GM23338 (cell line): ENCODE results near the gene TGFBR3. TPM values are rescaled to one million over a fixed set of nuclear protein-coding genes. Genes with fewer than 3 reads are reported as not detected.

ENCODE experiments used
- ATAC-seq: fragments of 200-7000 bp; cut with Tn5 transposase; 3 replicates; pipeline ENCODE4 v1.9.1; 2020
- DNase-seq: peaks from one replicate; pipeline ENCODE4 v3.0.0-alpha.2; 2015; ENCODE audit warnings: low spot score
- H2AFZ ChIP-seq: fragments of 200-600 bp; sonication (generic); 2 replicates; pipeline ENCODE4 v1.8.0; 2016; ENCODE audit warnings: antibody characterized with exemption, mild to moderate bottlenecking, moderate library complexity
- H3F3A ChIP-seq: fragments of 200-600 bp; sonication (generic); replicated peaks from 2 replicates; pipeline ENCODE4 v1.8.0; 2017; ENCODE audit warnings: antibody characterized with exemption, mixed run types, low read depth
- H3K27ac ChIP-seq: fragments of 200-600 bp; sonication (generic); 2 replicates; pipeline ENCODE4 v1.6.1; 2016; ENCODE audit warnings: low read depth
- H3K27me3 ChIP-seq: fragments of 200-600 bp; sonication (generic); 2 replicates; pipeline ENCODE4 v1.8.0; 2016; ENCODE audit warnings: mild to moderate bottlenecking, mixed run types, moderate library complexity; ENCODE audit not compliant: insufficient read depth
- H3K36me3 ChIP-seq: fragments of 200-600 bp; sonication (generic); 2 replicates; pipeline ENCODE4 v1.8.0; 2016; ENCODE audit warnings: mild to moderate bottlenecking; ENCODE audit not compliant: insufficient read depth
- H3K4me1 ChIP-seq: fragments of 200-600 bp; sonication (generic); 2 replicates; pipeline ENCODE4 v1.8.0; 2016; ENCODE audit warnings: mild to moderate bottlenecking, moderate library complexity; ENCODE audit not compliant: insufficient read depth
- H3K4me2 ChIP-seq: fragments of 200-600 bp; sonication (generic); 2 replicates; pipeline ENCODE4 v1.7.1; 2017; ENCODE audit warnings: mixed run types
- H3K4me3 ChIP-seq: fragments of 200-600 bp; sonication (generic); 2 replicates; pipeline ENCODE4 v1.6.1; 2016; ENCODE audit warnings: mixed run types
- H3K79me2 ChIP-seq: fragments of 200-600 bp; sonication (generic); replicated peaks from 2 replicates; pipeline ENCODE4 v1.8.0; 2017; ENCODE audit warnings: mild to moderate bottlenecking; ENCODE audit not compliant: insufficient read depth
- H3K9me2 ChIP-seq: fragments of 200-600 bp; sonication (generic); 2 replicates; pipeline ENCODE4 v1.8.0; 2017; ENCODE audit not compliant: insufficient read depth
- H4K20me1 ChIP-seq: fragments of 200-600 bp; sonication (generic); replicated peaks from 2 replicates; pipeline ENCODE4 v1.8.0; 2017; ENCODE audit warnings: mild to moderate bottlenecking; ENCODE audit not compliant: insufficient read depth
- H3K27ac Mint-ChIP-seq: 2 replicates; pipeline ENCODE4 v1.8.0; 2020; ENCODE audit warnings: inconsistent platforms, mild to moderate bottlenecking, moderate library complexity, mixed read lengths
- H3K27me3 Mint-ChIP-seq: 3 replicates; pipeline ENCODE4 v1.8.0; 2022; ENCODE audit warnings: low read depth, mild to moderate bottlenecking, moderate library complexity, mixed read lengths, inconsistent platforms; ENCODE audit not compliant: insufficient read depth, poor library complexity
- H3K36me3 Mint-ChIP-seq: 3 replicates; pipeline ENCODE4 v1.8.0; 2021; ENCODE audit warnings: low read depth, mild to moderate bottlenecking, inconsistent platforms, moderate library complexity, mixed read lengths
- H3K4me1 Mint-ChIP-seq: 3 replicates; pipeline ENCODE4 v1.8.0; 2020; ENCODE audit warnings: mild to moderate bottlenecking, inconsistent platforms, mixed read lengths
- H3K4me3 Mint-ChIP-seq: 3 replicates; pipeline ENCODE4 v1.8.0; 2021; ENCODE audit warnings: moderate library complexity, mild to moderate bottlenecking, inconsistent platforms, mixed read lengths
- H3K9me3 Mint-ChIP-seq: 3 replicates; pipeline ENCODE4 v1.8.0; 2020; ENCODE audit warnings: moderate library complexity, mild to moderate bottlenecking, inconsistent platforms, mixed read lengths
- CREB1 ChIP-seq: fragments of 250-450 bp; sonication (Bioruptor Pico); IDR thresholded peaks from 2 replicates; pipeline ENCODE4 v1.5.0; 2020; ENCODE audit warnings: low read depth, mild to moderate bottlenecking, moderate library complexity
- CTCF ChIP-seq, 2 experiments: fragments of 200-600 bp in 1 of 2; sonication (generic) in 1 of 2; conservative IDR thresholded peaks; 2 replicates each; pipeline versions ENCODE4 v1.5.1 to v1.6.1; 2016 to 2017; ENCODE audit warnings: antibody characterized with exemption in 2 of 2, low read depth in 2 of 2, mild to moderate bottlenecking in 2 of 2, moderate library complexity in 1 of 2
- ETS1 ChIP-seq: IDR thresholded peaks from 2 replicates; pipeline ENCODE4 v1.6.1; 2016; ENCODE audit warnings: antibody characterized with exemption
- EZH2 ChIP-seq: fragments of 200-600 bp; sonication (generic); IDR thresholded peaks from one replicate; pipeline ENCODE4 v1.8.0; 2017; ENCODE audit warnings: antibody characterized with exemption, mild to moderate bottlenecking, low read depth; ENCODE audit not compliant: unreplicated experiment
- EZH2phosphoT487 ChIP-seq: fragments of 200-600 bp; sonication (generic); IDR thresholded peaks from one replicate; pipeline ENCODE4 v1.8.1; 2018; ENCODE audit warnings: antibody characterized with exemption; ENCODE audit not compliant: unreplicated experiment
- JUNB ChIP-seq: IDR thresholded peaks from one replicate; pipeline ENCODE4 v1.6.1; 2016; ENCODE audit warnings: antibody characterized with exemption; ENCODE audit not compliant: unreplicated experiment
- NANOG ChIP-seq: IDR thresholded peaks from 2 replicates; pipeline ENCODE4 v1.6.1; 2016; ENCODE audit warnings: antibody characterized with exemption, borderline replicate concordance
- POLR2AphosphoS5 ChIP-seq: IDR thresholded peaks from 2 replicates; pipeline ENCODE4 v1.6.1; 2016; ENCODE audit warnings: antibody characterized with exemption, low read depth
- STAT1 ChIP-seq: IDR thresholded peaks from one replicate; pipeline ENCODE4 v1.6.1; 2016; ENCODE audit warnings: antibody characterized with exemption; ENCODE audit not compliant: unreplicated experiment
- ZNF114 ChIP-seq: fragments of 250-450 bp; sonication (Bioruptor Pico); IDR thresholded peaks from 2 replicates; pipeline ENCODE4 v1.5.0; 2020; ENCODE audit warnings: mild to moderate bottlenecking, moderate library complexity
- ZNF331 ChIP-seq: fragments of 250-450 bp; sonication (Bioruptor Pico); IDR thresholded peaks from 2 replicates; pipeline ENCODE4 v1.5.0; 2020; ENCODE audit warnings: low read depth, mild to moderate bottlenecking, moderate library complexity
- polyA plus RNA-seq: library from polyadenylated mRNA; unstranded; fragments of >200 nt; fragmentation: Nextera tagmentation; extraction: Ambion mirVana; gene quantifications from 2 replicates; pipeline ENCODE4 v1.2.1, GENCODE V29; 2016
- total RNA-seq: library from RNA; depleted of rRNA; stranded (reverse); fragments of >200 nt; shearing (Covaris generic); gene quantifications from 2 replicates; pipeline ENCODE4 v1.2.3, GENCODE V29; 2014
- TF ChIP-seq, protein P1 (sequence below): IDR thresholded peaks from one replicate; pipeline ENCODE4 v1.6.1; 2018; ENCODE audit warnings: antibody characterized with exemption; ENCODE audit not compliant: unreplicated experiment

TGFBR3 gene
- total and polyA plus RNA-seq, 2 experiments from 2014 or later: 1.7 to 2.9 TPM

GRCh38 chr1:91776068-91776794 is 109.7 kb downstream of the TGFBR3 start (continued):
- TF ChIP-seq CTCF (conservative IDR thresholded peaks at IDR 0.05; ENCODE audit: low read depth in 2 of 2) (no peak), STAT1 (no peak), ETS1 (no peak), ZNF331 (CRISPR knock-in tag) (no peak), JUNB (no peak)

- ATAC-seq: no peak
- H3K27ac Mint-ChIP-seq: no peak overlapping the region
- no peaks in the 10 kb centered on the region for H4K20me1 ChIP-seq
- H3K9me2 ChIP-seq: peaks cover 5% of the 10 kb centered on the region; the same call in 1 of the 2 replicates
- H3K27ac ChIP-seq: no peak overlapping the region
- H3K27me3 Mint-ChIP-seq: peaks cover 2% of the 10 kb centered on the region
- no peak overlapping the region for H3K4me2 ChIP-seq
- no peaks in the 10 kb centered on the region for H3K9me3 Mint-ChIP-seq
- H3K36me3 ChIP-seq: no peaks in the 10 kb centered on the region
- no peaks in the 10 kb centered on the region for H3K27me3 ChIP-seq
- H3K4me3 ChIP-seq: no peak overlapping the region
- no peak overlapping the region for H2AFZ ChIP-seq
- no peaks in the 10 kb centered on the region for H3K36me3 Mint-ChIP-seq
- peaks cover 38% of the 10 kb centered on the region for H3K4me1 Mint-ChIP-seq
- no peak for DNase-seq
- H3K4me1 ChIP-seq: peaks cover 15% of the 10 kb centered on the region
- no peaks in the 10 kb centered on the region for H3F3A ChIP-seq
- no peaks in the 10 kb centered on the region for H3K79me2 ChIP-seq
- H3K4me3 Mint-ChIP-seq: no peak overlapping the region
- TF ChIP-seq EZH2 (no peak), CREB1 (no peak), ZNF114 (no peak), NANOG (no peak), POLR2AphosphoS5 (no peak), STAT1 (no peak), JUNB (no peak), ETS1 (no peak), ZNF331 (CRISPR knock-in tag) (no peak), EZH2phosphoT487 (no peak)
- TF ChIP-seq, protein P1, sequence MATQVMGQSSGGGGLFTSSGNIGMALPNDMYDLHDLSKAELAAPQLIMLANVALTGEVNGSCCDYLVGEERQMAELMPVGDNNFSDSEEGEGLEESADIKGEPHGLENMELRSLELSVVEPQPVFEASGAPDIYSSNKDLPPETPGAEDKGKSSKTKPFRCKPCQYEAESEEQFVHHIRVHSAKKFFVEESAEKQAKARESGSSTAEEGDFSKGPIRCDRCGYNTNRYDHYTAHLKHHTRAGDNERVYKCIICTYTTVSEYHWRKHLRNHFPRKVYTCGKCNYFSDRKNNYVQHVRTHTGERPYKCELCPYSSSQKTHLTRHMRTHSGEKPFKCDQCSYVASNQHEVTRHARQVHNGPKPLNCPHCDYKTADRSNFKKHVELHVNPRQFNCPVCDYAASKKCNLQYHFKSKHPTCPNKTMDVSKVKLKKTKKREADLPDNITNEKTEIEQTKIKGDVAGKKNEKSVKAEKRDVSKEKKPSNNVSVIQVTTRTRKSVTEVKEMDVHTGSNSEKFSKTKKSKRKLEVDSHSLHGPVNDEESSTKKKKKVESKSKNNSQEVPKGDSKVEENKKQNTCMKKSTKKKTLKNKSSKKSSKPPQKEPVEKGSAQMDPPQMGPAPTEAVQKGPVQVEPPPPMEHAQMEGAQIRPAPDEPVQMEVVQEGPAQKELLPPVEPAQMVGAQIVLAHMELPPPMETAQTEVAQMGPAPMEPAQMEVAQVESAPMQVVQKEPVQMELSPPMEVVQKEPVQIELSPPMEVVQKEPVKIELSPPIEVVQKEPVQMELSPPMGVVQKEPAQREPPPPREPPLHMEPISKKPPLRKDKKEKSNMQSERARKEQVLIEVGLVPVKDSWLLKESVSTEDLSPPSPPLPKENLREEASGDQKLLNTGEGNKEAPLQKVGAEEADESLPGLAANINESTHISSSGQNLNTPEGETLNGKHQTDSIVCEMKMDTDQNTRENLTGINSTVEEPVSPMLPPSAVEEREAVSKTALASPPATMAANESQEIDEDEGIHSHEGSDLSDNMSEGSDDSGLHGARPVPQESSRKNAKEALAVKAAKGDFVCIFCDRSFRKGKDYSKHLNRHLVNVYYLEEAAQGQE: no peak
Measured at GRCh38 chr1:91775227-91775626, 110.7 kb downstream of the TGFBR3 start.
